ENCODE data around the gene DNAAF1.

DNA sequence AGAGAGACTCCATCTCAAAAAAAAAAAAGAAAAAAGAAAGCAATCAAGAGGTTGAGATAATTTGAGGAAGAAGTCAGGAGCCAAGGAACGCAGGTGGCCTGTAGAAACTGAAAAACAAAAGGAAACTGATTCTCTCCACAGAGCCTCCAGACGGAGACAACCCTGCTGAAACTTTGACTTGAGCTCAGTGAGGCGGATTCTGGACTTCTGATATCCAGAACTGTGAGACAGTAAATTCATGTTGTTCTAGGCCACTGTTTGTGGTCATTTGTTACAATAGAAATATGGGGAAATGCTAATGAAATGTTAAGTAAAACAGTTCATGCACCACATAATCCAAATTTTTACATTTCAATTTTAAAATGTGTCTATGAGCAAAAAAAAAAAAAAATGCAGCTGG is 33.6 kb upstream of the DNAAF1 start:
- TF ChIP-seq, protein P1, sequence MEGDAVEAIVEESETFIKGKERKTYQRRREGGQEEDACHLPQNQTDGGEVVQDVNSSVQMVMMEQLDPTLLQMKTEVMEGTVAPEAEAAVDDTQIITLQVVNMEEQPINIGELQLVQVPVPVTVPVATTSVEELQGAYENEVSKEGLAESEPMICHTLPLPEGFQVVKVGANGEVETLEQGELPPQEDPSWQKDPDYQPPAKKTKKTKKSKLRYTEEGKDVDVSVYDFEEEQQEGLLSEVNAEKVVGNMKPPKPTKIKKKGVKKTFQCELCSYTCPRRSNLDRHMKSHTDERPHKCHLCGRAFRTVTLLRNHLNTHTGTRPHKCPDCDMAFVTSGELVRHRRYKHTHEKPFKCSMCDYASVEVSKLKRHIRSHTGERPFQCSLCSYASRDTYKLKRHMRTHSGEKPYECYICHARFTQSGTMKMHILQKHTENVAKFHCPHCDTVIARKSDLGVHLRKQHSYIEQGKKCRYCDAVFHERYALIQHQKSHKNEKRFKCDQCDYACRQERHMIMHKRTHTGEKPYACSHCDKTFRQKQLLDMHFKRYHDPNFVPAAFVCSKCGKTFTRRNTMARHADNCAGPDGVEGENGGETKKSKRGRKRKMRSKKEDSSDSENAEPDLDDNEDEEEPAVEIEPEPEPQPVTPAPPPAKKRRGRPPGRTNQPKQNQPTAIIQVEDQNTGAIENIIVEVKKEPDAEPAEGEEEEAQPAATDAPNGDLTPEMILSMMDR (IDR thresholded peaks at IDR 0.05), result no peak
- no peak for TF ChIP-seq POLR2A (IDR thresholded peaks at IDR 0.05)
